B cell (primary cell): ENCODE results near the gene LTBP3. TPM values are rescaled to one million over a fixed set of nuclear protein-coding genes. Genes with fewer than 3 reads are reported as not detected.

Experiments used
- ATAC-seq: fragments of 200-7000 bp; cut with Tn5 transposase; one replicate; pipeline ENCODE4 v1.10.0; 2021; ENCODE audit warnings: low read depth, mild to moderate bottlenecking, moderate number of reproducible peaks, moderate library complexity
- CTCF ChIA-PET: fragments of 350-600 bp; sonication (Branson Sonifier 250); formaldehyde crosslinking; loops from one replicate; lab custom pipeline; 2021; ENCODE audit warnings: antibody characterized with exemption, inconsistent platforms; lab: Charles Lee
- POLR2A ChIA-PET: fragments of 350-600 bp; sonication (Branson Sonifier 250); formaldehyde crosslinking; loops from one replicate; lab custom pipeline; 2021; ENCODE audit warnings: antibody characterized with exemption; lab: Charles Lee
- DNase-seq: peaks from one replicate; pipeline ENCODE4 v3.0.0; 2013
- H2AFZ ChIP-seq: 2 replicates; pipeline ENCODE4 v1.6.1; 2012; ENCODE audit warnings: mild to moderate bottlenecking, low read depth, low read length; ENCODE audit not compliant: insufficient read depth, poor library complexity, severe bottlenecking
- H3K27ac ChIP-seq, 2 donors: 1 replicate in 1 of 2; 2 replicates in 1 of 2; pipeline ENCODE4 v1.5.1; 2012 to 2013; ENCODE audit warnings: low read length in 2 of 2, mild to moderate bottlenecking in 2 of 2, moderate library complexity in 1 of 2
- H3K27me3 ChIP-seq, 4 experiments: fragments of 200-600 bp in 1 of 4; sonication (generic) in 1 of 4; replicated peaks in 1 of 4; 1 replicate in 2 of 4; 2 replicates in 2 of 4; pipeline versions ENCODE4 v1.6.1 to v1.7.0; 2013 to 2016; ENCODE audit warnings: low read length in 3 of 4, mild to moderate bottlenecking in 2 of 4, mixed read lengths in 1 of 4, moderate library complexity in 1 of 4; ENCODE audit not compliant: insufficient read depth in 4 of 4, control insufficient read depth in 3 of 4; ENCODE audit errors: control extremely low read depth in 1 of 4
- H3K36me3 ChIP-seq, 2 experiments: replicated peaks in 1 of 2; 1 replicate in 1 of 2; 2 replicates in 1 of 2; pipeline versions ENCODE4 v1.6.1 to v1.7.1; 2013; ENCODE audit warnings: low read length in 1 of 2; ENCODE audit not compliant: insufficient read depth in 2 of 2, control insufficient read depth in 1 of 2; ENCODE audit errors: control extremely low read depth in 1 of 2, extremely low read depth in 1 of 2
- H3K4me1 ChIP-seq, 2 donors: fragments of 200-600 bp in 1 of 2; sonication (generic) in 1 of 2; 1 replicate in 1 of 2; 2 replicates in 1 of 2; pipeline versions ENCODE4 v1.5.1 to v1.6.1; 2013 to 2017; ENCODE audit warnings: low read length in 2 of 2; ENCODE audit not compliant: control insufficient read depth in 2 of 2, insufficient read depth in 2 of 2
- H3K4me2 ChIP-seq: replicated peaks from 2 replicates; pipeline ENCODE3; 2012; ENCODE audit warnings: mild to moderate bottlenecking, low read depth, low read length; ENCODE audit not compliant: poor library complexity, severe bottlenecking
- H3K4me3 ChIP-seq, 5 experiments: fragments of 200-600 bp in 1 of 5; sonication (generic) in 1 of 5; 1 replicate in 3 of 5; 2 replicates in 2 of 5; pipeline versions ENCODE4 v1.5.1 to v1.7.0; 2011 to 2016; ENCODE audit warnings: low read length in 4 of 5, mild to moderate bottlenecking in 4 of 5, low read depth in 2 of 5, control low read depth in 1 of 5, moderate library complexity in 1 of 5; ENCODE audit not compliant: insufficient read depth in 1 of 5; ENCODE audit errors: control extremely low read depth in 1 of 5, extremely low read depth in 1 of 5
- H3K79me2 ChIP-seq: fragments of 200-600 bp; sonication (generic); one replicate; pipeline ENCODE4 v1.6.0; 2016; ENCODE audit warnings: low read length; ENCODE audit not compliant: control insufficient read depth, insufficient read depth
- H3K9ac ChIP-seq: fragments of 200-600 bp; sonication (generic); 2 replicates; pipeline ENCODE4 v1.6.1; 2017; ENCODE audit warnings: mild to moderate bottlenecking, low read length, moderate library complexity
- H3K9me3 ChIP-seq, 3 donors: one replicate each; pipeline versions ENCODE4 v1.6.1 to v1.7.1; 2013; ENCODE audit warnings: low read length in 2 of 3; ENCODE audit not compliant: control insufficient read depth in 2 of 3, insufficient read depth in 1 of 3; ENCODE audit errors: control extremely low read depth in 1 of 3
- H4K20me1 ChIP-seq: 2 replicates; pipeline ENCODE4 v1.6.0; 2012; ENCODE audit warnings: mild to moderate bottlenecking, low read length; ENCODE audit not compliant: insufficient read depth, control insufficient read depth, poor library complexity, severe bottlenecking
- H3K27ac Mint-ChIP-seq: one replicate; pipeline ENCODE4 v1.8.0; 2021; ENCODE audit warnings: mixed read lengths
- H3K27me3 Mint-ChIP-seq: one replicate; pipeline ENCODE4 v1.8.0; 2021; ENCODE audit warnings: mixed read lengths
- H3K4me1 Mint-ChIP-seq: one replicate; pipeline ENCODE4 v1.8.0; 2021; ENCODE audit warnings: mixed read lengths
- H3K4me3 Mint-ChIP-seq: one replicate; pipeline ENCODE4 v1.8.0; 2021; ENCODE audit warnings: mixed read lengths
- H3K9me3 Mint-ChIP-seq: one replicate; pipeline ENCODE4 v1.8.0; 2022; ENCODE audit warnings: mixed read lengths; ENCODE audit not compliant: insufficient read depth
- EZH2 ChIP-seq: IDR thresholded peaks from 2 replicates; pipeline ENCODE4 v1.6.1; 2012; ENCODE audit warnings: borderline replicate concordance, low read depth, mild to moderate bottlenecking, moderate library complexity, low read length; ENCODE audit not compliant: insufficient read depth, poor library complexity, severe bottlenecking
- WGBS: methylation state at CpG from one replicate; pipeline ENCODE4 v1.1.5; 2013; ENCODE audit warnings: missing lambda C conversion rate; ENCODE audit not compliant: insufficient coverage; 5-methylcytosine and 5-hydroxymethylcytosine counted together
- intact Hi-C: fragments of 100-400 bp; cut with micrococcal nuclease; formaldehyde crosslinking; loops from one replicate; pipeline ENCODE4 v1.10.0; 2022
- polyA plus RNA-seq: library from polyadenylated mRNA; depleted of rRNA; stranded (reverse); fragments of >200 nt; gene quantifications from 2 replicates; pipeline ENCODE4 v1.2.3, GENCODE V29; 2012
- total RNA-seq, 2 donors: library from RNA; stranded (reverse); fragments of 120-200 nt in 1 of 2; gene quantifications; 1 replicate in 1 of 2; 2 replicates in 1 of 2; pipeline versions ENCODE4 v1.2.3 to v1.2.4, GENCODE V29; 2013 to 2022
- TF ChIP-seq, protein P1 (sequence below): fragments of 200-600 bp; IDR thresholded peaks from one replicate; pipeline ENCODE4 v1.8.0; 2022; ENCODE audit warnings: antibody characterized with exemption, mild to moderate bottlenecking

The LTBP3 gene
- total and polyA plus RNA-seq, 2 donors (not counting 1 experiment from before 2014, with no cell fraction given), result 65.1 to 69.0 TPM

- no peak overlapping the region for H3K4me3 Mint-ChIP-seq
- Histone ChIP-seq H3K4me1 (peaks cover 4 to 6% of the 10 kb centered on the region in 2 donors), H3K9me3 (no peaks in the 10 kb centered on the region), H3K36me3 (peaks cover 2 to 55% of the 10 kb centered on the region in 2 experiments), H3K4me2 (no peak overlapping the region), H3K79me2 (no peaks in the 10 kb centered on the region), H3K4me3 (no peak overlapping the region), H3K27me3 (no peaks in the 10 kb centered on the region), H3K27ac (no peak overlapping the region), H4K20me1 (peaks cover 9% of the 10 kb centered on the region), H3K9ac (no peak overlapping the region), H2AFZ (no peak overlapping the region)
- DNase-seq (no peak), ATAC-seq (no peak)
- POLR2A ChIA-PET, result no interaction called here
- H3K9me3 Mint-ChIP-seq, result no peaks in the 10 kb centered on the region
- TF ChIP-seq, protein P1, sequence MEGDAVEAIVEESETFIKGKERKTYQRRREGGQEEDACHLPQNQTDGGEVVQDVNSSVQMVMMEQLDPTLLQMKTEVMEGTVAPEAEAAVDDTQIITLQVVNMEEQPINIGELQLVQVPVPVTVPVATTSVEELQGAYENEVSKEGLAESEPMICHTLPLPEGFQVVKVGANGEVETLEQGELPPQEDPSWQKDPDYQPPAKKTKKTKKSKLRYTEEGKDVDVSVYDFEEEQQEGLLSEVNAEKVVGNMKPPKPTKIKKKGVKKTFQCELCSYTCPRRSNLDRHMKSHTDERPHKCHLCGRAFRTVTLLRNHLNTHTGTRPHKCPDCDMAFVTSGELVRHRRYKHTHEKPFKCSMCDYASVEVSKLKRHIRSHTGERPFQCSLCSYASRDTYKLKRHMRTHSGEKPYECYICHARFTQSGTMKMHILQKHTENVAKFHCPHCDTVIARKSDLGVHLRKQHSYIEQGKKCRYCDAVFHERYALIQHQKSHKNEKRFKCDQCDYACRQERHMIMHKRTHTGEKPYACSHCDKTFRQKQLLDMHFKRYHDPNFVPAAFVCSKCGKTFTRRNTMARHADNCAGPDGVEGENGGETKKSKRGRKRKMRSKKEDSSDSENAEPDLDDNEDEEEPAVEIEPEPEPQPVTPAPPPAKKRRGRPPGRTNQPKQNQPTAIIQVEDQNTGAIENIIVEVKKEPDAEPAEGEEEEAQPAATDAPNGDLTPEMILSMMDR, result no peak
- no peak for TF ChIP-seq EZH2
- H3K27ac Mint-ChIP-seq, result no peak overlapping the region
- no peaks in the 10 kb centered on the region for H3K27me3 Mint-ChIP-seq
- CTCF ChIA-PET, result interaction anchor here (2.5 kb wide), 1 partner anchor 17 kb away, joined by 9 read pairs; no protein-coding TSS in a partner anchor
- 94% methylated on average over 8 of the region's 9 CpGs for WGBS
- H3K4me1 Mint-ChIP-seq, result peaks cover 4% of the 10 kb centered on the region
- intact Hi-C loops, result no loop called here
Measured at GRCh38 chr11:65535102-65535501, 23.1 kb downstream of the LTBP3 start.

GRCh38 chr11:65532388-65533064 is 25.6 kb downstream of the LTBP3 start:
- no peak for ATAC-seq
- H3K36me3 ChIP-seq, result peaks cover 2 to 58% of the 10 kb centered on the region in 2 experiments
- CTCF ChIA-PET, result no interaction called here

More at GRCh38 chr11:65532388-65533064, 25.6 kb downstream of the LTBP3 start:
- Mint-ChIP-seq H3K27ac (no peak overlapping the region), H3K4me1 (peaks cover 2% of the 10 kb centered on the region), H3K9me3 (no peaks in the 10 kb centered on the region), H3K27me3 (no peaks in the 10 kb centered on the region), H3K4me3 (no peak overlapping the region)
- Histone ChIP-seq H2AFZ (no peak overlapping the region), H3K4me1 (no peaks in the 10 kb centered on the region), H3K27ac (no peak overlapping the region), H3K27me3 (no peaks in the 10 kb centered on the region), H3K9me3 (no peaks in the 10 kb centered on the region), H3K4me2 (no peak overlapping the region), H3K9ac (no peak overlapping the region), H3K79me2 (peaks cover 16% of the 10 kb centered on the region), H3K4me3 (no peak overlapping the region), H4K20me1 (peaks cover 5% of the 10 kb centered on the region)
- DNase-seq, result no peak
- TF ChIP-seq, protein P1, result no peak
- TF ChIP-seq EZH2, result no peak
- 95% methylated on average over 13 of the region's 15 CpGs for WGBS
- intact Hi-C loops, result no loop called here
- POLR2A ChIA-PET, result interaction anchor here (0.6 to 0.7 kb wide), 4 partner anchors 18 to 787 kb away, joined by 6 to 9 read pairs (median 6); no protein-coding TSS in a partner anchor
